GM12892 (cell line): ENCODE data around the gene LDHA.

Experiments used
- DNase-seq: peaks from one replicate; pipeline ENCODE4 v3.0.0; 2011; ENCODE audit not compliant: insufficient read length
- FAIRE-seq: peaks from 2 replicates; lab custom pipeline; 2011; peaks lifted over from hg19 to GRCh38; lab: Jason Lieb, UNC
- POLR2A ChIP-seq: IDR thresholded peaks from 2 replicates; pipeline ENCODE4 v1.6.1; 2011; ENCODE audit warnings: low read depth, low read length, control low read depth
- POLR2AphosphoS5 ChIP-seq: IDR thresholded peaks from 2 replicates; pipeline ENCODE4 v1.6.1; 2011; ENCODE audit warnings: low read depth, low read length, control low read depth
- TAF1 ChIP-seq: IDR thresholded peaks from 2 replicates; pipeline ENCODE4 v1.6.1; 2011; ENCODE audit warnings: low read depth, mild to moderate bottlenecking, control low read depth, low read length, borderline replicate concordance

The LDHA gene

GRCh38 chr11:18449251-18449650, 54.9 kb downstream of the LDHA start:
- TF ChIP-seq POLR2AphosphoS5 = no peak
- TF ChIP-seq TAF1 = no peak
- TF ChIP-seq POLR2A = no peak
- no peak for DNase-seq
- FAIRE-seq = peak; percentile 53

GRCh38 chr11:18452927-18453326, 58.6 kb downstream of the LDHA start:
- TF ChIP-seq POLR2AphosphoS5 = no peak
- TF ChIP-seq POLR2A = no peak
- TF ChIP-seq TAF1 = no peak
- no peak for DNase-seq
- FAIRE-seq = no peak

- DNase-seq = no peak
- TF ChIP-seq TAF1 = no peak
- TF ChIP-seq POLR2AphosphoS5 = no peak
- TF ChIP-seq POLR2A = no peak
- no peak for FAIRE-seq
These were observed 61.5 kb downstream of the LDHA start, which contains the start of gene LDHAL6A for GRCh38 chr11:18455686-18456372. Gene LDHAL6A, plus strand, starts transcription at chr11:18455856. Its CDS starts 825 bp downstream, at chr11:18456681.

GRCh38 chr11:18457450-18457849, 63.1 kb downstream of the LDHA start:
- TF ChIP-seq POLR2AphosphoS5 (no peak), TAF1 (no peak), POLR2A (no peak)
- DNase-seq (no peak), FAIRE-seq (no peak)
